VCaP (cell line): Measurements from ENCODE around the gene WASHC1.
"Not testable (repeated sequence)": the region's sequence is repeated elsewhere in the genome, so short reads cannot be mapped to it uniquely, and the experiment has no call there.

Experiments
- H3K27ac ChIP-seq: fragments of 450-650 bp; 2 replicates; pipeline ENCODE4 v1.5.1; 2017
- CTCF ChIP-seq: fragments of 450-650 bp; conservative IDR thresholded peaks from 2 replicates; pipeline ENCODE4 v1.5.1; 2017; ENCODE audit warnings: mild to moderate bottlenecking, moderate library complexity

The WASHC1 gene, protein sequence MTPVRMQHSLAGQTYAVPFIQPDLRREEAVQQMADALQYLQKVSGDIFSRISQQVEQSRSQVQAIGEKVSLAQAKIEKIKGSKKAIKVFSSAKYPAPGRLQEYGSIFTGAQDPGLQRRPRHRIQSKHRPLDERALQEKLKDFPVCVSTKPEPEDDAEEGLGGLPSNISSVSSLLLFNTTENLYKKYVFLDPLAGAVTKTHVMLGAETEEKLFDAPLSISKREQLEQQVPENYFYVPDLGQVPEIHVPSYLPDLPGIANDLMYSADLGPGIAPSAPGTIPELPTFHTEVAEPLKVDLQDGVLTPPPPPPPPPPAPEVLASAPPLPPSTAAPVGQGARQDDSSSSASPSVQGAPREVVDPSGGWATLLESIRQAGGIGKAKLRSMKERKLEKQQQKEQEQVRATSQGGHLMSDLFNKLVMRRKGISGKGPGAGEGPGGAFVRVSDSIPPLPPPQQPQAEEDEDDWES

DNA sequence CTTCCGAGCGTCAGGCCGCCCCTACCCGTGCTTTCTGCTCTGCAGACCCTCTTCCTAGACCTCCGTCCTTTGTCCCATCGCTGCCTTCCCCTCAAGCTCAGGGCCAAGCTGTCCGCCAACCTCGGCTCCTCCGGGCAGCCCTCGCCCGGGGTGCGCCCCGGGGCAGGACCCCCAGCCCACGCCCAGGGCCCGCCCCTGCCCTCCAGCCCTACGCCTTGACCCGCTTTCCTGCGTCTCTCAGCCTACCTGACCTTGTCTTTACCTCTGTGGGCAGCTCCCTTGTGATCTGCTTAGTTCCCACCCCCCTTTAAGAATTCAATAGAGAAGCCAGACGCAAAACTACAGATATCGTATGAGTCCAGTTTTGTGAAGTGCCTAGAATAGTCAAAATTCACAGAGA lies at the start of gene WASHC1:
Gene WASHC1, minus strand, starts transcription at position 101 of the 400 bp plus-strand sequence. CDS start 4,457 bp downstream, outside the sequence.
- not testable (repeated sequence) for H3K27ac ChIP-seq

DNA sequence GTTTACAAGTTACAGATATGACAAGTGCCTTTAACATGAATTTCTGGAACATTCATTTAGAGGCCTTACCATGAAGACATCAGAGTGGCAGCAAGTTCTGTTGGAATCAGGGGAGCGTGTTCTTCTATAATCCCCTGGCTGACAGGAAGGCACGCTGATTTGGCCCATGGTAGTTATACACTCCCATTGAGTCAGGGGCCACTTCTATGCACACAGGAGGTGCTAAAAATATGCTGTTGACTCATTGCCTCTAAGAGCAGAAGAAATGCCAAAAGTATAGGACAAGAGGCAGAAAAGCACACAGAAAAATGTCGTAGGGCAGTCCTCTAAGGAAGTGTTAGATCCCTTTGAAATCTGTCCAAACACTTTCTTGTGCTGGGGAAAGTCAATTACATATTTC lies 49.1 kb upstream of the WASHC1 start:
- H3K27ac ChIP-seq = not testable (repeated sequence)

- not testable (repeated sequence) for H3K27ac ChIP-seq
These were observed 47.1 kb upstream of the WASHC1 start for GRCh38 chr9:76389-76788.

DNA sequence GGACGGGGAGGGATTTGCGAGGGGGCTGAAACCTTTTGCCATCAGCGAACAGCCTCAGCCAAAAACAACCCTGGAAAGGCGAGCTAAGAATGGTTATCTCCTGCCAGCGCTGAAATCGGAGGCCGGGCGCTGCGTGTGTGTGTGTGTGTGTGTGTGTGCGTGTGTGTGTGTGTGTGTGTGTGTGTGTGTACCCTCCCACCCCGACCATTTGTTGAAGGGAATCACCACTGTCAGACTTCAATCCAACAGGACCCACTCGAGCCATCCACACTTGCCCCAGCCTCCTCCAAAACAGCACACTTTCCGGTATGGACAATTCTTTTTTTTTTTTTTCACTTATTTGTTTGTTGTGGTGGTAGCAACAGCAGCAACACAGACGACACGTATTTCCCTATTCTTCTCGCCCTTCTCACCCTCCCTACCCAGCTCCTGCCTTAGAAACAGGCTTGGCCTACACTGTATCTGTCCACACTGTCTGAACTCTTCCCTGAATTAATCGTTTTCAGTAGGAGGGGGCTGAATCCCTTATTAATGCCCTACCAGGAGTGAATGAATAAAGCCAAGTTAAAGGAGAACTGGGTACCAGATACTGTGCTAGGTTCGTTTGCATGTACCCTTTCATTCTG lies 44.8 kb upstream of the WASHC1 start:
- H3K27ac ChIP-seq = not testable (repeated sequence)

DNA sequence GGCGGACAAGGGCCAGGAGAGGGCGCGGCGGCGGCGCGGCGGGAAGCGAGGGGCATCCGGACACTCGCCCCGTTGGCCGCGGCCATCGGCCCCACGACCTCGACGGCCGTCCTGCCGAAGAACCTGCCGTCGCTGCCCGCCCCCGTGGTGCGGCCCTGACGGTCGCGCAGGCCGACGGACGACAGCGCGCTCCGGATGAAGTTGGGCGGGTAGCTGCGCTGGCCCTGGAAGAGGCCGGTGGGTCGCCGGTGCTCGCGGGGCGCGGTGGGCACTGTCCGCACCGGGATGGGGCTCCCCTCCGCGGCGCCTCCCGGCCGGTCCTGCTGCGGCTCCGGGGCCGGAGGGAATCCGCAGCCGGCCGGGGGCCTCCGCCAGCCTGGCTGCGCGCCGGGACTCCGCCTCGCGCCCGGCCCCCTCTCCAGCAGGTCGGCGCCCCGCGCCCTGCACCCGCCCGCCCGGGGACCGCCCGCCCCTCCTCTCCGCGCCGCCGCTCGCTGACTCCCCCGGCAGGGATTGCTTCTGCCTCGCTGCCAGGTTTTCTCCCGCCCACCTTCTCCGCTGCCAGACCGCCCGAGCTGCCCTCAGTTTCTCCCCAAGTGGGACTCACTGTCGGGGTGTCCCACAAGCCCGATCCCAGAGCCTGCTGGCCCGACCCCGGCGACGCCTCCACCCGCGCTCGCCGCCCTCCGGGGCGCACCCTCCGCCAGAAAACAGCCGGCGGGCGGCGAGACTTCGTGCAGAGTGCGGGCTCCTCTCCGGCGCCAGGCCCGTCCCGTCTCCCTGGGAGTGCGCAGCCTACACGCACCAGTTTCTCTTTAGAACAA lies 44.0 kb upstream of the WASHC1 start:
- not testable (repeated sequence) for H3K27ac ChIP-seq
- peak; percentile 7; the same call in 1 of the 2 replicates for TF ChIP-seq CTCF

GRCh38 chr9:63031-63629 lies 33.9 kb upstream of the WASHC1 start:
- not testable (repeated sequence) for H3K27ac ChIP-seq

- H3K27ac ChIP-seq = not testable (repeated sequence)
These were observed 23.4 kb upstream of the WASHC1 start for GRCh38 chr9:52678-53077.

DNA sequence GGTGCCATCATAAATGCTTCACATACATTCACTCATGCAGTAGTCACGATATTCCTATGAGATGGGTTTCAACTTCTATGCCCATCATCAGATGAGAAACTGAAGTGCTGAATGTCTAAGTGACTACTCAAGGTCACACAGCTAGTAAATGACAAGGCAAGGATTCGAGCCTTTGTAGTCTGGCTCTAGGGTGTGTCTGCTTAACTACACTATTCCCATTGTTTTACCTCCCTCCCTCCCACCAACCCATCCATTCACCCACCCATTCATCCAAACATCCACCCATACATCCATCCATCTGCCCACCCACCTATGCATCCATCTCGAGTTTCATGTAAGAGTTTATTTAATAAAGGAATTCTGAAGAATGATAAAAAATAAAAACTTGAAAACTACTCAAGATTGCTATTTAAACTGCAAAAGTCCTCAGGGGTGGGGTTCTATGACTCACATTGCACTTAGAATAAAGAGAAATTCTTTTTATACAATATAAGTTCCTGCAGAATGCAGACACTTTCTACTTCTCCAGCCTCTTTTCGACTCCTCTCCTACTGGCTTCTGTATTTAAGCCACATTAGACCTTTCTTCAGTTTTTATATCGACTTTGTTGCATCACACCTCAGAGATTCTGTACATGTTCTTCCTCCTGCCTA lies 19.1 kb upstream of the WASHC1 start:
- not testable (repeated sequence) for H3K27ac ChIP-seq

GRCh38 chr9:46639-47271 lies 17.5 kb upstream of the WASHC1 start:
- H3K27ac ChIP-seq = not testable (repeated sequence)

DNA sequence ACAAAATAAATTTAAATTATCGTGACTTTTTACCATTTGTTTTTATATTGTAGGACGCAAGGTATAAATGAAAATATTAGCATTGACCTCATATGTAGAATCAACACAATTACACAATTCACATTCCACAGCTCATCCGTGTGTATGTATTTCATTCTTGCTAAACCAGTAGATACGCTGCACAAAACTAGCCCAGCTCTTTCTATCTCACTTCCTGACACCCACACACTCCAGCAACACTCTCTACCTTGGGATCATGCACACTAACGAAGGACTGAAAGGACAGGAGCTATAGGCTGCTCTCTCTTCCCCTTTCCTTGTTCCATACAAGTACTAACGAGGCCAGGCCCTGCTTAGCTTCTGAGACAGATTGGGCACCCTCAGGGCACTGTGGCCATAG lies 16.9 kb upstream of the WASHC1 start:
- H3K27ac ChIP-seq = not testable (repeated sequence)

DNA sequence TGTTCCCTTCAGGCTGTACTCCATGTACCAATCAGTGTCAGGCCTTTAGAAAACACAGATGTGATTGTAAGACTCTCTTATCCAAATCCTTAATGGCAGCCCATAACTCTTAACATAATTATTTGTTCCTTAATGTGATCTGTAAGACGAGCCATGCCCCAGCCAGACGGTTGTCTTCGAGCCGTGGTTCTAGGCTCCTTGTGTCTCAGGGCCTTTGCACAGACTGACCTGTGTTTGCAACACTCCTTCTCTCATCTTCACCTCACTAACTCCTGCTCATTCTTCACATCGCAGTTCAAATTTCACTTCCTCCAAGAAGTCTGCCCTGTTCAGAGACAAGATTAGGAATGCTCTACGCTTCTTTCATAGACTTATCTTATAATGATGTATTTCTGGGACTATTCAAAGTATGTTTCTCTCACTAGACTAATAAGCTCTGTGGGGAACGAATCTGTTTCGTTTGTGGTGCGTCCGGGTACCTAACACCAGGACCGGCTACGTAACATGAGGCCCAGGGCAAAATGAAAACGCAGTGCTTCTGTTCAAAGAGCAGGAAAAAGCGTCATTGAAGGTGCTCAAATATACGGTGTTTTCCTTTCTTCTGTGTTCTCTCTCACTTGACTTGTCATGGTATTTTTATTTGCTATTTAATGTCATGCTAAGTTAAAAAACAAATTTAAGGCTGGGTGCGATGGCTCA lies 16.1 kb upstream of the WASHC1 start:
- H3K27ac ChIP-seq = not testable (repeated sequence)

- not testable (repeated sequence) for H3K27ac ChIP-seq
These were observed 15.2 kb upstream of the WASHC1 start for GRCh38 chr9:44416-44815.

DNA sequence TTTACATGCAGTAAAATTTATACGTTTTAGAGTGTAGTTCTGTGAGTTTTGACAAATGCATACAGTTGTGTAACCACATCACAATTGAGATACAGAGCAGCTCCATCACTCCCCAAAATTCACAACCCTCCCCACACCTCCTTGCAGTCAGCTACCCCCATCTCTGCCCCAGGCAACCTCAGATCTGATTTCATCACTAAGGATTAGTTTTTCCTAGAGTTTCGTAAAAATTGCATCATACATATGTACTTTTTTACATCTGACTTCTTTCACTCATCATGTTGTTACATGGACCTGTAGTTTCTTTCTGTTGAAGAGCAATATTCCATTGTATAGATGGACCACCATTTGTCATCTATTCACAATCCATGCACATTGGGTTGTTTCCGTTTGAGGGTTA lies 14.4 kb upstream of the WASHC1 start:
- H3K27ac ChIP-seq = not testable (repeated sequence)

- H3K27ac ChIP-seq = not testable (repeated sequence)
These were observed 13.9 kb upstream of the WASHC1 start for GRCh38 chr9:43116-43515.

DNA sequence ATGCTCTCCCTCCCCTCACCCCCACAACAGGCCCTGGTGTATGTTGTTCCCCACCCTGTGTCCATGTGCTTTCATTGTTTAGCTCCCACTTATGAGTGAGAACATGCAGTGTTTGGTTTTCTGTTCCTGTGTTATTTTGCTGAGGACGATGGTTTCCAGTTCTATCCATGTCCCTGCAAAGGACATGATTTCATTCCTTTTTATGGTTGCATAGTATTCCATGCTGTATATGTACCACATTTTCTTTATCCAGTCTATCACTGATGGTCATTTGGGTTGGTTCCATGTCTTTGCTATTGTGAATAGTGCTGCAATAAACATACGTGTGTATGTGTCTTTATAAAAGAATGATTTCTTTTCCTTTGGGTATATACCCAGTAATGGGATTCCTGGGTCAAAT lies 12.6 kb upstream of the WASHC1 start:
- not testable (repeated sequence) for H3K27ac ChIP-seq

- H3K27ac ChIP-seq = not testable (repeated sequence)
These were observed 12.0 kb upstream of the WASHC1 start for GRCh38 chr9:41261-41676.

DNA sequence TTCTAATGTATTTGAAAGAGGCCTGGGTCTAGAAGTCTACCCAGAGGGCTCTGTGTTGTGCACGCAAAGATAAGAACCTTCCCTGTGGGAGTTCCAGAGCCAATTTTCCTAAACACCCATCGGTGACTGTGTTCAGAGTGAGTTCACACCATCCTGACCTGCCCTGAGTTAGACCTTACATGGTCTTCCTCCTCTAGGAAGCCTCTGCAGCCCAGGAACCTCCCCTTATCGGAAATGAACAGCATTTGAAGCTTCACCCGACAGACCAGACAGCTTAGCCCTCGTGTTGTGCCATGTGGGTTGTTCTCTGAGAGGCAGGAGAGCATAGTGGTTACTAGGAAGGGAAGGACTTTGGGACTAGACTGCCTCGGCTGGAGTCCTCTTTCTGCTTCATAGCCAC lies 3.1 kb upstream of the WASHC1 start:
- H3K27ac ChIP-seq = not testable (repeated sequence)

- not testable (repeated sequence) for H3K27ac ChIP-seq
These were observed 481 bp downstream of the WASHC1 start for GRCh38 chr9:28775-29174.

- H3K27ac ChIP-seq = not testable (repeated sequence)
These were observed 7.6 kb downstream of the WASHC1 start for GRCh38 chr9:21621-22020.
